Measurements from ENCODE around the gene PHC2. TPM values are rescaled to one million over a fixed set of nuclear protein-coding genes. Genes with fewer than 3 reads are reported as not detected.
A peak's percentile ranks its signal among the peaks of the same experiment; 100 is the strongest.

PHC2 gene
- total and polyA plus RNA-seq, 8 donors, result 21.8 to 62.1 (median 42.6) TPM

- peak overlapping the region in 3 of 4 donors; percentile 58 to 96 (median 96) for H3K27ac ChIP-seq
- H3K27me3 ChIP-seq, result no peaks in the 10 kb centered on the region
- intact Hi-C loops (cut with DNase I), result no loop called here
- WGBS, 2 donors, result 22 to 27% methylated on average over 2 of the region's 2 CpGs
- no peaks in the 10 kb centered on the region for H3K9me3 ChIP-seq
- no peaks in the 10 kb centered on the region for H3K36me3 ChIP-seq
- ATAC-seq, result no peak
- TF ChIP-seq CTCF (IDR thresholded peaks at IDR 0.05), result no peak
- H3K4me3 ChIP-seq, result peak overlapping the region; percentile 56 to 89 (median 84)
- H3K4me1 ChIP-seq, result peaks cover 16 to 45% (median 43%) of the 10 kb centered on the region in 3 donors
- DNase-seq, result no peak
- FAIRE-seq, result no peak
Measured at GRCh38 chr1:33348194-33348593, 82.7 kb downstream of the PHC2 start.

- 15% methylated on average over 5 of the region's 5 CpGs for WGBS, 2 donors
- no peak for TF ChIP-seq CTCF (IDR thresholded peaks at IDR 0.05)
Measured at GRCh38 chr1:33347650-33347992, 83.3 kb downstream of the PHC2 start.

GRCh38 chr1:33346927-33347649, 83.8 kb downstream of the PHC2 start:
- intact Hi-C loops (cut with DNase I), result no loop called here
- no peak for TF ChIP-seq CTCF (IDR thresholded peaks at IDR 0.05)
- Histone ChIP-seq H3K4me1 (peaks cover 25 to 54% (median 53%) of the 10 kb centered on the region in 3 donors), H3K9me3 (no peaks in the 10 kb centered on the region), H3K27me3 (no peaks in the 10 kb centered on the region), H3K4me3 (peak overlapping the region in 2 of 4 donors; percentile 87 to 89), H3K27ac (peak overlapping the region; percentile 30 to 96 (median 77)), H3K36me3 (no peaks in the 10 kb centered on the region)
- 0 to 2% methylated on average over 2 of the region's 2 CpGs for WGBS, 2 donors
- peak in 1 of 6 donors; percentile 59 for DNase-seq
- peak in 3 of 4 donors; percentile 11 to 25 (median 24) for ATAC-seq
- no peak for FAIRE-seq

More at GRCh38 chr1:33347650-33347992, 83.3 kb downstream of the PHC2 start:
- peak overlapping the region in 3 of 4 donors; percentile 81 to 89 (median 87) for H3K4me3 ChIP-seq
- H3K27me3 ChIP-seq, result no peaks in the 10 kb centered on the region
- intact Hi-C loops (cut with DNase I), result no loop called here
- no peaks in the 10 kb centered on the region for H3K9me3 ChIP-seq
- peak overlapping the region; percentile 30 to 96 (median 77) for H3K27ac ChIP-seq
- peaks cover 22 to 51% (median 49%) of the 10 kb centered on the region in 3 donors for H3K4me1 ChIP-seq
- FAIRE-seq, result no peak
- H3K36me3 ChIP-seq, result no peaks in the 10 kb centered on the region
- ATAC-seq, result no peak
- no peak for DNase-seq

GRCh38 chr1:33346533-33346926, 84.4 kb downstream of the PHC2 start:
- no peak for DNase-seq
- no peak for ATAC-seq
- Histone ChIP-seq H3K4me1 (peaks cover 30 to 60% (median 59%) of the 10 kb centered on the region in 3 donors), H3K4me3 (peak overlapping the region in 1 of 4 donors; percentile 87), H3K36me3 (no peaks in the 10 kb centered on the region), H3K27ac (peak overlapping the region; percentile 30 to 96 (median 77)), H3K9me3 (no peaks in the 10 kb centered on the region), H3K27me3 (no peaks in the 10 kb centered on the region)
- FAIRE-seq, result no peak
- 49 to 51% methylated on average over 3 of the region's 3 CpGs for WGBS, 2 donors
- TF ChIP-seq CTCF (IDR thresholded peaks at IDR 0.05), result no peak
- intact Hi-C loops (cut with DNase I), result no loop called here
